T-helper 22 cell (primary cell): ENCODE data around the gene PDE6A.
"Not testable (repeated sequence)": the region's sequence is repeated elsewhere in the genome, so short reads cannot be mapped to it uniquely, and the experiment has no call there.

Source experiments
- DNase-seq: peaks from one replicate; pipeline ENCODE4 v3.0.0-alpha.2; 2020; ENCODE audit warnings: low read depth

The PDE6A gene

DNA sequence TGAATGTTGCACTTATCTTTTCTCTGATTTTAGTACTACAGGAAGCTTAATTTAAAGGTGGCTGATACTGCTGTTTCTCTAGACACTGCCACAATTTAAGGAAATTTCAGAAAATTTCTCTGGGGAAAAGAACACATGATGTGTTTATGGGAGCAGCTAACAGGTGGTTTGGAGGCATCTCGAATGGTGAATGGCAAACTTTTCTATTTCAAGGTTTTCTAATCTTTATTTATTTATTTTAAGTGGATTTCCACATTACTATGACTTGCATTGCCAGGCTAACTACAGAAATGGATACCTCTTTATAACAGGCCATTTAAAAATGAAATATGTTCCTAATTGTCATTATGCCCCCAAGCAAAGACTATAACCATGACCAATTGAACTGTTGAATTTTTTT is 50.4 kb downstream of the PDE6A start:
- DNase-seq = no peak

DNA sequence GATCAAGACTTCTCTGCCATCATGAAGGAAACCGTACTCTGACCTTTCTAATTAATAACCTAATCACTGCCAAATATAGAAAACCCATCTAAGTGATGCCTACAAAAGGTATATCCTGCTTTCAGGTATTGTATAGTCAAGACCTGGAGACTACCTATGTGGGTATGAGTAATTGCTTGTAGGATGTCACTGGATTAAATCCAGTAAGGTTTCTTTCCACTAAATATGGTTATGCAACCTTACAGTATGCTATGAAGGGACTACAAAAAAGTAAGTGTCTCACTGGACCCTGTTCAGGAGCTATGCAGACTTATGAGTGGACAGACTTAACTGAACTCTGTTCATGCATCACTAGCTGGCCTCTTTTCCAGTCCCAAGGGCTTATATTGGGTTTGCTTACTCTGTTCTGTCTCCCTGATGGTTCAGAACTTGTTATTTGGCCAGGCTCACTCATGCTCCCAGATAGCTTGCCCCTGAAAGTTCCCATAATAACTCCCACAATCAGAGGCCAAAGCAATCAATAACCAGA is 51.1 kb downstream of the PDE6A start:
- DNase-seq = no peak

DNA sequence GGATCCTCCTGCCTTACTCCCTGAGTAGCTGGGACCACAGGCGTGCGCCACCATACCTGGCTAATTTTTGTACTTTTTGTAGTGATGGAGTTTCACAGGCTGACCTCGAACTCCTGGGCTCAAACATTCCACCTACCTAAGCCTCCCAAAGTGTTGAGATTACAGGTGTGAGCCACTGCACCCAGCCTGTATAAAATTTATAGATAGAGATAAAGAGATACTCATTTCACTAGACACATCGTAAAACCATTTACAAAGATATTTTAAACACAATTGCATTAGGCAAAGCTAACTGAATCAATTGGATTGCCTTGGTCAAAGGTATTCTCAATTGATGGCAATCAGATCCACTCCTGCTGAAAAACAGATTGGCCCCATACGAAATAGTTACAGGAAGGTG is 52.0 kb downstream of the PDE6A start:
- no peak for DNase-seq

DNA sequence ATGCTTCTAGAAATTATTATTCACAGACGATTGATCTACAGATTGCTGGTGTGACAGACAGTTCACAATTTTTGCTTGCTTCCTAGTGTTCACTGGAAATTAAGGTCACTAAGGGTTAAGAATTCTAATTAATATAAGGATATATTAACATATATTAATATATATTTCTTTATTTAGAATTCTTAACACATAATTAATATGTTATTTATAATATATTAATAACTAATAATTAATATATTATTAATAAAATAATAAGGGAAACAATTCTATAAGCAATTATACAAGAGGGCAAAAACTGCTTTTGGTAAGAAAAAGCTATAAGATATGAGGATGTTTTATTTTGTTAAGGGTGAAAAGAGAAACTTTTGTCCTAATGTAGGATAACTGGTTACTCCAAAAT is 56.3 kb downstream of the PDE6A start:
- no peak for DNase-seq

DNA sequence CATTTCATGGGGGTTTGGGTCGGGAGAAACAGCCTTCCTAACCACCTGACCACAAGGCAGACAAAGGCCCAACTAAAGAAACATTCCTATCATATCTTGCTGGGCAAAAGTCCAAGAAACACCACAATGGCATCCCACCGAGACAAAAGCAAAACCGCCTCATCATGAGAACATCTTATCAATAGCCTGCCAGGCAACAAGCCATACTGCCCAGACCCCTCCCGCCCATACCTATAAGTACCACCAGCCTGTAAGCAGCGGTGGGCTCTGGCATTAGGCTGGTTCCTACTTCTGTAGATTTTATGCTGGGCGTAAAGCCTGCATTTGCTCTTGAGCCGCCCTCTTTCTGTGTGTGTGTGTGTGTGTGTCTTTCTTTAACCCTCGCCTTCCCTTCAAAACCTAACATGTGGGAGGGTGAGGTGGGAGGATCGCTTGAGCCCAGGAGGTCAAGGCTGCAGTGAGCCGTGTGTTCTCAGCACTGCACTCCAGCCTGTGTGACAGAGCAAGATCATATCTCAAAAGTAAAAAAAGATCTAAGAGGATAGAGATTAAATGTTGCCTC is 56.9 kb downstream of the PDE6A start:
- no peak for DNase-seq

DNA sequence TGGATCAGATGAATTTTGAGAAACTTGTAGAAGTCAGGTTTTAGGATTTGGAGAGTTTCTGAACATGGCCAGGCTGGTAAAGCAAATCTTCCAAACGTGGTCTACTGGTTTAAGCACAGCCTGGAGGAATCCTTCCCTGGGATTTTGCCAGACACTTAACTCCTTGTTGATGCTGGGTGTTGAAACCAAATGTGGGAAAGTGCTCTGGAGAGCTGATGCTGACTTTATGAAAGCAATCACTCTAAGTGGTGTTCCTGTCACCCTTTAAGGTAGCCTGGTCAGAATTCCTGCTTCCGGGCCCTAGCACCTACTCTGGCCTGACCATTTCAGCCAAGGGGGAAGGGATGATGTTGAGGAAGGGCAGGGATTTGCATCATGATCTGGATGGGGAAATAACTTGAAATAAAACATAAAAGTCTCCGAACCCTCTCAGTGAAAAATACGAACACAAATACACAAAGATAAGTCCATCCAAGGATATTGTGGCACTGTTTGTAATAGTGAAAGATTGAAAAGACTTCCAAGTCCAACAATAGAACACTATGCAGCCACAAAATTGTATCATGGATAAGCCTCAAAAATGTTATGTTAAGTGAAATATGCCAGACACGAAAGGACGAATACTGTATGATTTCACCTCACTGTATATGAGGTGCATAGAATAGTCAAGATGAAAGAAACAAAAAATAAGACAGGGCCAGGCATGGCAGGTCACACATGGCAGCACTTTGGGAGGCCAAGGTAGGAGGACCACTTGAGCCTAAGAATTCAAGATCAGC is 57.7 kb downstream of the PDE6A start:
- DNase-seq = no peak

DNA sequence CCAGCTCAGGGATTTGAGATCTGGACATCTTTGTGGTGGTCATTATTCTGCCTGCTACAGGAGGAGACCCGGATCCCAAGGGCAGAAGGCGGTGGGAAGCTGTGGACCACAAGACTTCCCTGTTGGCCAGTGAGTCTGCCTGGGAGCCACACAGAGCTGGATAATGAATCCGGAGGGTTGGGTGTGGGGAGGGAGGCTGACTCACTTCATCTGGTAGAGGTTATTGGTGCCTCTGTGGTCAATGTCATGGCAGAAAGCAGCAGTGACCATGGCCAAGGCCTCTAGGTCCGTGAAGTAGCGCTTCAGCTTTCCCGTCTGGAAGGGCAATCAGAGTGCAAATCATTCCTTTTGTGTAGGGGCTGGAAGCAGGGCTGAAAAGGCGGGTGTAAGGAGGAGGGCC is 58.5 kb downstream of the PDE6A start:
- DNase-seq = no peak

DNA sequence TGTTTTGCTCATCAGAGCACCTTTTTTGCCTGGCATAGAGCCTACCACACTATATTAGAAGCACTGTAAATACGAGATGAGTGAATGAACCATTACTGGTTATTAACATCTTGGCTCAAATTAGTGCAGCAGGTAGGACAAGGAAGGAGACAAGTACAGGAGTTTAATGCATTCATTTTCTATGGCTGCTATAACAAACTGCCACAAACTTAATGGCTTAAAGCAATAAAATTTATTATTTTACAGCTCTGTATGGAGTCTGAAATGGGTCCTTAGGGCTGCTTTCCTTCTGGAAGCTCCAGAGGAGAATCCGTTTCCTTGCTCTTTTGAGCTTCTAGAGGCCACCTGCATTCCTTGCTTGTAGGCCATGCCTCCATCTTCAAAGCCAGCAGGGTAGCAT is 59.1 kb downstream of the PDE6A start:
- DNase-seq = no peak

DNA sequence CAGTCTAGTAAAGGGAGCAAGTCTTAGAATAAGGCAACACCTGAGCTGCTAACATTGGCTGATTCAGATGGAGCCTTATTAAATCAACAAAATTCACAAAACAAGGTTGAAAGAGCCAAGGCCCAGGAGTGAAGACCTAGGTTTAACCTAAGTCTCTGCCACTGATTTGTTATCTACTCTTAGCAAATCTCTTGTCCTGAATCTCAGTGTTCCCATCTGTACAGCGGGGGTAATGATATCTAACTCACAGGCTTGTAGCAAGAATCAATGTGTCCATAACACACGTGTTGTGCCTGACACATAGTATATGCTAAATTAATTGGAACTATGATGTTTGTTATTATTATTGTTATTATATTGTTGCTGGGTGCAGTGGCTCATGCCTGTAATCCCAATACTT is 61.0 kb downstream of the PDE6A start:
- no peak for DNase-seq

DNA sequence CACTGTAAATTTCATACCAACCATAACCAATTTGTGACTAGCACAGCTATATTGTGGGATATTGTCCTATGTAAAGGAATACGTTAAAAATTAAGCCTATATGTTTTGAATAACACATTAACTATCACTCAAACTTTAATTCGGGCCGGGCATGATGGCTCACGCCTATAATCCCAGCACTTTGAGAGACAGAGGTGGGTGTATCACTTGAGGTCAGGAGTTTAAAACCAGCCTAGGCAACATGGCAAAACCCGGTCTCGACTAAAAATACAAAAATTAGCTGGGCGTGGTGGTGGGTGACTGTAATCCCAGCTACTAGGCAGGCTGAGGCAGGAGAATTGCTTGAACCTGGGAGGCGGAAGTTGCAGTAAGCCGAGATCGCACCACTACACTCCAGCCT is 62.0 kb downstream of the PDE6A start:
- not testable (repeated sequence) for DNase-seq

DNA sequence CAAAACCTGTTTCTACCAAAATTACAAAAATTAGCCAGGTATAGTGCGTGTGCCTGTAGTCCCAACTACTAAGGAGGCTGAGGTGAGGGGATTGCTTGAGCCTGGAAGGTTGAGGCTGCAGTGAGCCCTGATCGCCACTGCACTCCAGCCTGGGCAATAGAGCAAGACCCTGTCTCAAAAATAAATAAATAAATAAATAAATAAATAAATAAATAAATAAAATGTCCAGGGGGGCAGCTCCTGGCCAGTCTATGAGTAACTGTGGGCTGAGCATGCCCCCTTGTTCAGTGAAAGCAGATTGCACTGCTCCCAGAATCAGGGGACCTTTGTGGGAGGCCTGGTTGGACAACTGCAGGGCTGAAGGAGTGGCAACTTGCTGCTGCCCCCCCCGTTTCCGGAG is 62.7 kb downstream of the PDE6A start:
- DNase-seq = no peak

DNA sequence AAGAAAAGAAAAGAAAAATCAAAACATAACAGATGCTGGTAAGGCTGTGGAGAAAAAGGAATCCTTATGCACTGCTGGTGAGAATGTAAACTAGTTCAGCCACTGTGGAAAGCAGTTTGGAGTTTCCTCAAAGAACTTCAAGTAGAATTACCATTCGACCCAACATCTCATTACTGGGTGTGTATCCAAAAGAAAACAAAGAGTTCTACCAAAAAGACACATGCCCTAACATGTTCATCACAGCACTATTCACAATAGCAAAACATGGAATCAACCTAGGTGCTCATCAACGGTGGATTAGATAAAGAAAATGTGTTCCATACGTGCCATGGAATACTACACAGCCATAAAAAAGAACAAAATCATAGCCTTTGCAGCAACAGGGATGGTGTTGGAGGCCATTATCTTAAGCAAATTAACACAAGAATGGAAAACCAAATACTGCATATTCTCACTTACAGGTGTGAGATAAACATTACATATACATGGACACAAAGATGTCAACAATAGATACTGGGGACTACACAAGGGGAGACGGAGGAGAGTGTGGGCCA is 63.4 kb downstream of the PDE6A start:
- no peak for DNase-seq

DNA sequence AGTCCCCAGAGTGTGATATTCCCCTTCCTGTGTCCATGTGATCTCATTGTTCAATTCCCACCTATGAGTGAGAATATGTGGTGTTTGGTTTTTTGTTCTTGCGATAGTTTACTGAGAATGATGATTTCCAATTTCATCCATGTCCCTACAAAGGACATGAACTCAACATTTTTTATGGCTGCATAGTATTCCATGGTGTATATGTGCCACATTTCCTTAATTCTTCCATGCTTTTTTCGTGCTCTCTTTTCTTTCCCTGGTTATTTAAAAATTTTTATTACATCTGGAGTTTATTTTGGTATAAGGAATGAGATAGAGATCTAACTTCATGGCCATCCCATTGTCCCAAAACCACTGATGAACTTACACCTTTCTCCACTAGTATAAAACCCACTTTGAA is 65.0 kb downstream of the PDE6A start:
- DNase-seq = not testable (repeated sequence)

DNA sequence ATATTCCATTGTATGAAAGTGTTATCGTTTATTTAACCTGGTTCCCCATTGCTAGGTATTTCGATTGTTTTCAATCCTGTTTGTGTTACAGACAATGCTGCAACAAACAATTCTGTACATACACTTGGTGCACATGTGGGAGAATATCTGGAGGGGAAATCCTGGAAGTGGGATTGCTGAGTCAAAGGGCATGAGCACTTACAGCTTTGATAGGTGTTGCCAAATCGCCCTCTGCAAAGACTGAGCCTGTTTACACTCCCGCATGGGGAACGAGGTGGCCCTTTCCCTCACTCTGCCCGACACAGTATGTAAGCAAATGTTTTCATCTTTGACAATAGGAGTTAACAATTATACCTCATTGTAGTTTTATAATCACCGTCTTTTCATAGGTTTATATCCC is 66.2 kb downstream of the PDE6A start:
- no peak for DNase-seq

DNA sequence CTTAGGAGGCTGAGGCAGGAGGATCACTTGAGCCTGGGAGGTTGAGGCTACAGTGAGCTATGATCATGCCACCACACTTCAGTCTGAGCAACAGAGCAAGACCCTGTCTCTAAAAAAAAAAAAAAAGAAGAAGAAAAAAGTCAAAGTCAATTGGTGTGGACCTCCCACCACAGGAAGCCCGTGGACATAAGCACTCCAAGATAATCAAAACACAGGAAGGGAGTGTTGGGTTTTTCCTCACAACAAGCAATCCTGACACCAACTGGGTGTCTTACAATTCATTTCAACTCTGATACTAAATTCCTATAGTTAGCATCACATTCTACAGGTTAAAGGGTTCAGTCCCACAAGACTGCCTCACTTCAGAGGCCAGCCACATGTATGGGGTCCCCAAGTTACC is 70.7 kb downstream of the PDE6A start:
- DNase-seq = no peak

DNA sequence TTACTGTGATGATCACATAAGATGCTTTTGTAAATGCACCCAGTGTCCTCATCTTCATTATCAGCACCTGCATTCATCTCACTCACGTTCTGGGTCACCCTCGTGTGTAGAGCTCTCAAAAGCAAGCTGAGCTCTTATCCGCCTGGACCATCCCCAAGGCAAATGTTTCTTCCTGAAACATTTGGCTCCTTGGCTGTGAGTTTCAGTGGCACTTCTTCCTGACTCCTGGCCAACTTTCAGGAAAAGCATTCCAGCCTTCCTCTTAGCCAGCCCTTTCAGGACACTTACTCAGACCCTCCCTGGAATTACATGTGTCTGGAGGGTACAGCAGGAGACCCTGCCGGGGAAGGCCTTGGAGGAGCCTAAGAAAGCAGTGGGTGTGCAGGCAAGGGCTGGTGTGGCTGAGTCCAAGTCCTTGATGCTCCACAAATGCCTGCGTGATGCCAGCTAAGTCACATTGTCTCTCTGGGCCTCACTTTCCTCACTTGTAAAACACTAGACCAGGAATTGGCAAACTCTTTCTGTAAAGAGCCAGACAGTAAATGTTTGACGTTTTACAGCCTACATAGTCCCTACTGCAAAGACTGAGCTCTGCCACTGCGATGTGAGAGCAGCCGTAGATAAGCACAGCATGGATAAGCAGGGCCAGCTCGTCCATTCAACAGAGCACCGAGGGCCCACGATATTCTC is 72.1 kb downstream of the PDE6A start:
- no peak for DNase-seq

DNA sequence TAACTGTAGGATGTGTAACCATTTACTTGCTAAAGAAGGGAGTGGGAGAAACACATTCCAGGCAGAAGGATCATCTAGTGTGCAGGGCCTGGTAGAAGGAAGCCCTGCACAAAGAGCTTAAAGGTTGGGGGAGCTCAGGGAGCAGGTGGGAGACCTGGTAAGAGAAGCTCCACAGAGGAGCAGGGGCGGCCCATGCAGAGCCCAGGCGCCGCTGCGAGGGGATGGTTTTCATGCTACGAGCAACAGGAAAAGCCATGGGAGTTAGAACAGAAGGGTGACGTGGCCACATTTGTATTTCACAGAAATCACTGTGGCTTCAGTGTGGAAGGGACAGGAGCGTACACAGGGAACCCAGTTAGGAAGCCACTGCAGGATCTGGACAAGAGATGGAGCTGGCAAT is 73.1 kb downstream of the PDE6A start:
- DNase-seq = no peak

DNA sequence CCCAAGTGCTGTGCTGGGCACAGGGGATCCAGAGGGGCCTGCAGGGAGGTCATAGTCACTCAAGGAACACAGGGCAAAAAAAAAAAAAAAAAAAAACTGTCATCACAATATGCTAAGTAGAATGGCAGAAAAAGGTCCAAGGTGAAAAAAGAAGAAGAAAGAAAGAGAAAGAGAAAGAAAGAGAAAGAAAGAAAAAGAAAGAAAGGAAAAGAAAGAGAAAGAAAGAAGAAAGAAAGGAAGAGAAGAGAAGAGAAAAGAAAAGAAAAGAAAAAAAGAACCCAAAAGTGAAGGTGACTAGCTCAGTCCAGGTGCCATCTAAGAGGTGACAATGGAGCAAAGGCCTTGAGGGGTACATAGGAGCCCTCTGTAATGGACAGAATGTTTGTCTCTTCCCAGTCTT is 73.9 kb downstream of the PDE6A start:
- no peak for DNase-seq

DNA sequence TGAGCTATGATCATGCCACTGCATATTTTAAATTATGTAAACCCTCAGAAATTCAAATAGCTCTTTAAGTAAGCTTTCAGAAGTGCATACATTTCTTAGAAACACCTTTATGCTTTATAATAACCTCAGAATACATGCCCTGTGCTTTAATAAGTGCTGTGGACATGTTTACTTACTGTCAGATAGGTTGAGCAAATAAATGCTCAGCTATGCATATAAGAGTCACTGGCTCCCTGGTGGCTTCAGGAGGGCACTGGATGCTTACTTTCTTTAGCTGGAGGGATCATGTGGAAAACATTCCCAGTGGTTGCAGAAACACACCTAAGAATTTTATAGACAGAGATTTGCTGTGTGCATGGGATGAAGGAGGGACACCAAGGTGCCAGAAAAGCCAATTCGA is 74.4 kb downstream of the PDE6A start:
- no peak for DNase-seq

DNA sequence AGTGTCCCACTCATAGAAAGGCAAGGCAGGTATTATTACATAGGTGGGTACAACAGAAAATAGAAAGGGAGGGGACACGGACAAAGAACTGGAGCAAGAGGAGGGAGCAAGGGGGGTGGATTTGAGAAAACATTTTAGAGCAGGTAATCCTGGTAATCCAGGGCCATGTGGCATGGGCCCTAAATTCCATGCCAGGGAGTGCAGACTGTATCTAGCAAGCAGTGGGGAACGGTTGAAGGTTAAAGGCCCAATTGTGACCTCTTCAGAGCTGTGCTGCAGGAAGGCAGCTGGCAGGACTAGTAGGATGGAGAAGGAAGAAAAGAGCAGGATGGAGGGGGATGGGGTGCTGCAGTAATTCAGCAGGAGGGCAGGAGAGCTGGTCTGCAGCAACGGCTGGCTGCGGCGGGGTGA is 75.2 kb downstream of the PDE6A start:
- DNase-seq = no peak

DNA sequence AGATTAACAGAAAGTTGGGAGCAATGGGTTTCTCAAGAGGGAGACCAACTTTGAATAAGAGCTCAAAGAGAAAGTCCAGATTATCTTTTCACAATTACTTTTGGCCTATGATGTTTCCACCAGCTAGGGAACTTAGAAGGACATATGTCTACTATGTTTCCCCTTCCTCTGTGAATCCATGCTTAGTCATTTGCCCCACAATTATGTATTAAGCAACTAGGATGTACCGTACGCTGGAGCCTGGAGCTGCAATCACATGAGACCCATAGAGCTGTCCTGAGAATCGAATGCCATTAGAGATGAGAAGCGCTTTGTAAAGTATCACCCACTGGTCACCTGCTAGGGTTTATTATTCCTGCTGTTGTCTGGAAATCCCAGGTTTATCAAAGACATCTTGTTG is 78.8 kb downstream of the PDE6A start:
- DNase-seq = no peak

DNA sequence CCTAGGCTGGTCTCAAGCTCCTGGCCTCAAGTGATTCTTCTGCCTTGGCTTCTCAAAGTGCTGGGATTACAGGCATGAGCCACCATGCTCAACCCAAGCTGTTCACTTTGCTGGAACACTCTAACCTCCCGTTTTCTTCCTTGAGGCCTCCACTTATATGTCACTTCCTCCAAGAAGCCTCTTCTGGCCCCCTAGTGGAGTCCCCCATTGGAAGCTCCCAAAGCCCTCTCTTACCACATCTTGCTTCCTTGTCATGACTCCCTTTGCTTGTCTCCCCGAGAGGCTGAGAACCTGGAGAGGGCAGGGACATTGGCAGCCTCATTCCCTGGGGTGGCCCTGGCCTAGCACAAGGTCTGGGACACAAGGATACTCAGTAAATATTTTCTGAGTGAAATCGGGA is 80.8 kb downstream of the PDE6A start:
- no peak for DNase-seq

DNA sequence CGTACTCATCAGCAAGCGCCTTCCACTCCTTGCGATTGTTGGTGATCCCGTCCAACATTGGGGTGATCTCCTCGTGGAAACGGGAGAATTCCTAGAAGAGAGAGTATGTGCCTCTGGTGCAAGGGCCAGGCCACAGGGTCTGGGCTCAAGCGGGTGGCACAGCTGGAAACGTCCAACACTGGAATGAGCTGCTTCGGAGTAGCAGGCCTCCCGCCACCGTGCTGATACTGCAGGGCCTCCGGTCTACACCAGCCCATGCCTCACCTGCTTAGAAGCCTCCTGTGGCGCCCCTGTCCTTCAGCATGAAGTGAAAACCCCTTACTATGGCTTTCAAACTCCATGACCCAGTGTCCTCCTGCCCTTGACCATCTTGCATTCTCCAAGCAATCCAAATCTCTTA is 81.4 kb downstream of the PDE6A start:
- DNase-seq = no peak
